GM18867 (cell line): ENCODE results near the gene FANCI.

Source experiments
- ATAC-seq: cut with Tn5 transposase; IDR thresholded peaks from one replicate; pipeline ENCODE4 v1.9.1; 2021; ENCODE audit warnings: mild to moderate bottlenecking, moderate library complexity; ENCODE audit not compliant: unreplicated experiment

The FANCI gene

DNA sequence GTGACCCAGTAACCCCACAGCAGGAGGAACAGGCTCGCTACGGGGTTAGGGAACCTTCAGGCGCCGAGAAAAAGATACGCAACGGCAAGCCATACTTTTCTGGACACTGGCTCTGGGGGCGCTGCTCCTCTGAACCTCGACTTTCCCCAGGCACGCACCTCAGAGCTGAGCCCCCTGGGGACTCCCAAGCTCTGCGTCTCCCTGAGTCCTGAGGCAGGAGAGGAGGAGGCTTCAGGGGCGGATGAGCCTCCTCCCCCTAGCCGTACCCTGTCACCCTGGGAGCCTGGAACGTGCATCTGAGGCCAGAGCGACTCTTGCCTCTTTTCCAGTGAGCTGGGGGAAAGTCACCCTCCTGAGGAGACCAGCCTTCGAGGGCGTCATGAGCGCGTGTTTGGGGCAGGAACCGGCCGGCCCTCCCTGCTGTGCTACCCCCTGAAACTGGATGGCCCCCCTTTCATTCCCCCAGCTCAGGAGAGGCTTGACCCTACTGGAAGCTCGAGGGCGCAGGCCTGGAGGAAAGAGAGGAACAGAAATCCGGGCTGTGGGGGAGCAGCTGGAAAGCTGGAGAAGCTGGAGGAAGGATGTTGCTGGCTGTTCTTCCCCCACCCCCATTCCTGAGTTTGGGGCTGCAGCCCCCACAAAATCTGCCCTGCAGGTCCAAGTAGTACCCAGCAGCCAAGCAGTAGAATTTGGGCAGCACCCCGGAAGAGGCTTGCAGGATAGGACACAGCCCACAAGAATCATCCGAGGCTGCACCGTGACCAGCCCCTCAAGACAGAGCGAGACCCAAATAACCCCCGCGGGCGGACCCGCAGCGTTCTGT lies 115.9 kb downstream of the FANCI start:
- ATAC-seq, result no peak

DNA sequence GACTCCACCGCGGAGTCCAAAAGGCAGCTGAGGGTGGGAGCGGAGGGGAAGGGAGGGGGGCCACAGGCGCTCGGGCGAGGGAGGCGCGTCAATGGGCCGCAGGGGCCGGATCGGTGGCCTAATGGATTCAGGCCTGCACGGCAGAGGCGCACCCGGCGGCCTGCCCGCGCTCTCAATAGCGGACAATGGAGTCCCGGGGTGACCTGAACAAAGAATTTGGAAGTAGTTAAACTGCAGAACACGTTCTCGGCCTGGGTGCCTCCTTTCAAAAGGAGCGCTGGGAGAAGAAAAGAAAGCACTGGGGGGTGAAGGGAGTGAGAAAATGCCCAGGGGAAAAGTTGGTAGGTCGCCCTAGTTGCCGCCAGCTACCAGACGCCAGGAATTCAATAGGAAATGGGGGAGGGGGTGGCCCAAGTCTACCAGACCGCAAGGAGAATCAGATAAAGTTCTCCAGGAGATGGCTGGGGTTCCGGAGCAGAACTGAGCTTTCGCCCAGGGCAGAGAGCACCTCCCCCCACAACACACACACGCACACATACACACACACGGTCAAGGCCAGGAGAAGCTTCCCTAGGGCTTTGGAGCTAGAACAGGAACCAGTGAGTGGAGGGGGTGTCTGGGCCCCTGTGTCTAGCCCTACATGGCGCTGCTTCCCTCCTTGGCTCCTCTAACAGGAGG lies 116.7 kb downstream of the FANCI start:
- no peak for ATAC-seq

DNA sequence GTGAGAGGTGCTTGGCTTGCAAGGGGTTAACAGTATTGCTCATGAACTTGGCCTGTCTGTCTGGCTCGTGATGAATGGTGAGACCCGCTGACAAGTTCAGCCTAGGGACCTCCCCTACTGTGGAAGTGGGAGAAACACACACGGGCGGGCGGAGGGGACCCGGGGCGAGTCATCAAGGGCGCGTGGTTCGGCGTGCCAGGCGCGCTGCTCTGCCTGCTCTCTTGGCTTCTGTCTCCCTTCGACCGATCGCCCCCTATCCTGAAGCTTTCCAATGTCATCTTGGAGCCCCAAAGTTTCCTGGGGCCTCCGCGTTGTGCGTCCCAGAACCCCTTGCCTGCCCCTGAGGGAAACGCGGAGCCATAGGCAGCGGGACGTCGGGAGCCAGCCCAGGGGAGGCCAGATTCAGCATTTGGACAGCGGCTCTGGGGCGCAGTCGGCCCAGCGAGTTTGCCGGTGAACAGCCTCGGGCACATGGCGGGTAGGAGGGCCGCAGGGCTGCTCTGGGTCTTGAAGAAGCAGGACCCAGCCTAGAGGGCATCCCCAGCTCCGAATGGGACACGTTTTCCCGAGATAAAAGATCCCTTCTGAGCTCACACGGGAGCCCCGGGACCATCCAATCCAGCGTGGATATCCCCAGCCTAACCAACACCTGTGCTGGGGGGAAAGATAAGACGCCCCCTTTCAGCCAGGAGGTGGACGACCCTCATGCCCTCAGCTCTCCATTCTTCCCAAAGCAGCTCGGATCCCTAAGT lies 117.8 kb downstream of the FANCI start:
- no peak for ATAC-seq

DNA sequence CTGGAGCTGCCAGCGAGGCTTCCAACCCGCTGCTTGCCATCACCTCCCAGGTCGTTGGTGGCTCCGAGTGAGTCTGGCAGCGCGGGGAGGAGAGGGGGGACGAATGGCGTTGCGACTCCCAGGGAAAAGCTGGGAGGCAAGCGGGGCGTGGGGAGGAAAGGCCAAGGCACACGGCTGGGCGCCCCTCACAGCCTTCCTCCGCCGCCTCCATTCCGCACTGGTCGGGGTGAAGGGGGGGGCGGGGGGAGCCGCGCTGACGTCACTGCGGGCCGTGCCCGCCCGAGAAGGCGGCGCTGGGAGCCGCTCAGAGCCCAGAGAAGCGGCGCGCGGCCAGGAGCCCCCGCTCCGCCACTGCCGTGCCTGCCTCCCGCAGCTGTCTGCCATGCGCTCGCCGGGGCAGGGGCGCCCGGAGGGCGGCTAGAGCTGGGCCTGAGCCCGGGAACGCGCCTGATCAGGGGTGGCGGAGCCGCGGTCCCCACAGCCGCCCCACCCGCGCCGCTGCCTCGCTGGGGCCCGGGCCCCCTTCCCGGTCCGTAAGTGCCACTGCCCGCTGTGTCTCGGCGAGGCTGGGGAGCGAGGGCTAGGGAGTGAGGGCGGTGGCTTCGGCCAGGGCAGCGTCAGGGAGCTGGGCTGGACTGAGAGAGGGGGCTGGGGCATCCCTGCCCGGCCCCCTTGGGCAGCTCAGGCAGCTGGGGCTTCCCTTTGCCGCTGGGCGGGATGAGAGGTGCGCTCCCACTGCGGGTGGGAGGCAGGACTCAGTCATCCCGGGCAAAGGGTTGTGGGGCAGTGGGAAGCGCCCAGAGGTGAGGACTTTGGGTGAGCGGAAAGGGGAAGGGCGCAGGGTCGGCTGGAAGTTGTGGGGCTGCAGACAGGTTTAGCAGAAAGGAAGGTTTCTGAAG lies 118.7 kb downstream of the FANCI start:
- no peak for ATAC-seq

DNA sequence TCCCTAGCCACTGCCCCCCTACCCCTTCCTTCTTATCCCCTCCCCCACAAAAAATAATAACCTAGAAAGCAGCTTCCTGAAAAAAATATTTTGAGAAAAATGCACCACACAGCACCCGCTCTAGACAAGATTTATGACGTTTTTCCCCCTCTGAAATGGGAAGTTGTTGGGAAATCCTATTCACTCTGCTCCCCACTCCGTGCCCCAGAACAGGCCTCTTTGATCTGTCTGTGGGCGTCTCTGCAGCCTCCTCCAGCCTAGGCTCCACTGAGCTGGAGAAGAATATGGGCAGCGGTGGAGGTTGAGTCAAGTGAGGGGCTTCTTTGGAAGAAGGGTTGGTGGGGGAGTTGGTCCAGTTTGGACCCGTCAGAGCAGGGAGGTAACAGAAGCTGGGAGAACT lies 119.4 kb downstream of the FANCI start:
- ATAC-seq, result no peak

DNA sequence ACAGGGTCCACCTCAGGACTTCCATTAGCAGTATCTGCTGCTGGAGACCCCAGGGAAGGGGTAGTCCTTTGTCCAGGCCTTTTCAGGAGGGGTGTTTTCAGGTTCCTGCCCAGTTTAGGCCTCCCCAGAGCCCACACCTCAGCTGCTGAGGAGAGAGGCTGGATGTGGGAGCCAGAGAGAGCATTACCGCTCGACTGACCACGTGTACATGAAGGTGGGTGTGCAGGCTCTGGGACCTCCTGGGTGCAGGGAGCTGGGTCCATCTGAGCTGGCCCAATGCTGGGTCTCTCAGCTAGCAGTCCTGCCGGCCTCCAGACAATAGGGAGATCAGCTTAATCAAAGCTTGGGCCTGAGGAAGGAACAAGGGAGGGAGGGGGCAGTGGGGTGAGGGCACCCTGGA lies 120.0 kb downstream of the FANCI start:
- no peak for ATAC-seq

DNA sequence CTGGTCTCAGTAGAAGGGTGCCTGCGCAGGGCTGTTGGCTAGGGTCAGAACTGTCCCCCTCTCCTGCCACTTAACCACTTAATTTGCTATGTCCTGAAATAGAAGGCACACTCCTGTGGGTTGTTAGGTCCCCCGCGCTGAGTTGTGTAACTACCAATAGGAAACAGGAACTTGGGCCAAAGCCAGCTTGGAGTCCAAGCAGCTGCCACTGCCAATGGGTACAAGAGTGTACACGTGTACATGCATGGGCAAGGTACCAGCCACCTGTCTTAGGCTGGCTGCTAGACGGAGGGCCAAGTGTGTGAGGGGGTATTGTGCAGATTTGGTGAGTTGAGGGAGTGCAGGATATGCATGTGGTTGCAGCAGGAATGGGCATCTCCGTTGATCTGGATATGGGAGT lies 120.6 kb downstream of the FANCI start:
- no peak for ATAC-seq

DNA sequence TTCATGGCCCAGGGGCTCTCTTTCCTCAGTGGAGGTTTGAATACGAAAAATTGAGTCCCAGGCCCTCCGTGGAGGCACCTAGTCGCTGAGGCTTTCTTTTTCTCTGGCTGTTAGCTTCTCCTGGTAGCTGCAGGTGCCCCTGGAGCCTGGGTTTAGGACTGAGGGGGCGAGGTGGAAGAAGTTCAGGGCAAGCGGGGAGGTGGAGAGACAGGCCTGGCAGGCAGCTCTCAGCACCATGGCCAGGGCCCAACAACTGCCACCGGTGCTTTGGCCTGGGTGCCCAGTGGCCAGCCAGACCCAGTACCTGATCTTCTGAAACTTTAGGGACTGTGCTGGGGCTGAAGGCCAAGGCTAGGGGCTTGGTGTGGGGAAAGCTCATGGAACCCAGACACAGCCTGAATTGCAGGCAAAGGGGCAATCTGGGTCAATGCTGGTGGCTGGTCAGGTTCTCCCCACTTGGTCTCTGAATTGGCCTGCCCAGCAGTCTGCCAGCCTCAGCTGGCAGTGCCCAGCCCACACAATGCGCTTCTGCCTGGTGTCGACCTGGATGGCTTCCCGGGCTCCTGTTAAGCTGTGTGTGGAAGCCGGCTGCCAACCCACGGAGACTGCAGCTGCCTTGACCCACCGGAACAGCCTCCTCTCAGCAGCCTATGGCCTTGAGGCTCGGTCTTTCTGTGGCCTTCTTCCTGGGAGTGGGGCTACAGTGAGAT lies 121.1 kb downstream of the FANCI start:
- no peak for ATAC-seq

DNA sequence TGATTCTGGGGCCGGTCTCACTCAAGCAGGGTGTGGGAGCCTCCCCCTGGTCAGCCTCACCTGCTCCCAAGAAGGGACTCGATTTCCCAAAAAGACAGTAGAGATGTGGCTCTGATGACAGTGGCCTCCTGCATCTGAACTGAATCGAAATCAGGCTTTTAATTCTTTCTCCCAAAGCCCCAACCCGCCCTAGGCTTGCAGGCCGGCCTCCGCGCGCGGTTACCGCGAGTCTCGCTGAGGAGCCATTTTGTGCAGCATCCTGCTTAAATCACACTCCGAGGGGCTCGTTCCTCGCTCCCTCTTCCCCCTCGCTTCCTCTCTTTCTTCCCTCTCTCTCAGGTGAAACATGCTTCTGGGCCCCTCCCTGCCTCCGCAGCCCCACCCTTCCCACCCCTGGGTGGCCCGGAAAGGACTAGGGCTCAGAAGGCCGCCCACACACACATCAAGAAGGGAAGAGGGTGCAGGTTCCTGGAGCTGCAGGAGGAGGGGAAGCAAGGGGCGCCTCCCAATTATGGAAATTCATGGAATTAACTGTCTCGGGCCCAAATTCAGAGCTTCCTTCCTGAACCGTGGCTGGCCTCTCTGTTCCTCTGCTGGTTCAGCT lies 121.8 kb downstream of the FANCI start:
- ATAC-seq, result no peak
